ENCODE data around the gene PIM2. TPM values are rescaled to one million over a fixed set of nuclear protein-coding genes. Genes with fewer than 3 reads are reported as not detected.

PIM2 gene
- polyA plus RNA-seq, 1 of the 3 experiments (the other 2 are of a cell fraction), result 12.3 TPM

DNA sequence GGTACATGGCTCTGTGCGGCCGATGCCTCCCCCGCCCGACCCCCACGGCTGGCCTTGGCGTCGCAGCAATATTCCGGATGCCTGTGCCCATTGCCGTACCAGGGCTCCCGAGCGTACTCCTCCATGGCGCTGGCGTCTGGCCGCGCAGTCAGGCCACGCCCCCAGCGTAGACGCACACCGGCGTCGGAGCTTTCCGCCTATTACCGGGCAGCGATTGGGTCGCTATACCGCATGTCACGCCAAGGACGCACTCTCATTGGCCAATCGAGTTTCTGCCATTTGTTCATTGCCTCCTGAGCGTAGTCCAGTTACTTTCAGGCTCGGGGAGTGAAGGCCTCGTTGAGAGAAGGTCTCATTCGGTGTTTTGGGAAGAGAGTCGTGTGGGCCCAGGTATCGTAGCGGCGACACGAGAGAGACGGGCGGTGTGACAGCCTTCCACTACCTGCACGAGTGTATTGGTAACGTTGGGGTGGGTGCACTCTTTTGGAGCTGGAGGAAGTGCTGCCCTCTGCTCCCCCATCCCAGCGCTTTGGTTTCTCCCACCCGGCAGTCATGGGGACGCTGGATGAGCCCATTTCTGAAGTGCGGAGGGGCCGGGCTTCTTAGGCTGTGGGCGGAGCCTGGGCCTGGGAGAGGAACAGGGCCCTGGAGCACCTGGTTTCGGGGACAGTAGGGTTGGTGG is 21.1 kb downstream of the PIM2 start, which contains the start of the genes PQBP1 and TIMM17B:
Gene PQBP1, plus strand, starts transcription at position 306 of the 682 bp plus-strand sequence. CDS start 580 bp downstream, outside the sequence.
Gene TIMM17B, minus strand, starts transcription at position 144 of the 682 bp plus-strand sequence. Its CDS starts 19 bp downstream, at position 125.
- ChIA-PET POLR2A (interaction anchor here (0.7 to 1.3 kb wide), 5 partner anchors 14 to 300 kb away, joined by 3 to 6 read pairs (median 4); partner anchors contain the start of genes GRIPAP1 and PCSK1N), CTCF (interaction anchor here (0.8 to 1.7 kb wide), 4 partner anchors 14 to 220 kb away, joined by 3 to 8 read pairs (median 4); partner anchors contain the start of gene SLC35A2)
- Histone ChIP-seq H3F3A (replicated peaks; ENCODE audit: insufficient read depth) (no peaks in the 10 kb centered on the region), H3K4me2 (peak within 1 kb of the TSS; percentile 85), H4K20me1 (ENCODE audit: insufficient read depth) (peaks cover 4% of the 10 kb centered on the region; the same call in 1 of the 2 replicates), H3K9me2 (no peaks in the 10 kb centered on the region), H3K36me3 (replicated peaks in 1 of 2; ENCODE audit: control insufficient read depth in 1 of 2, insufficient read depth in 2 of 2, low read length in 1 of 2) (peaks cover 0 to 9% of the 10 kb centered on the region in 2 experiments), H3K9ac (peak within 1 kb of the TSS; percentile 83), H3K4me1 (ENCODE audit: control insufficient read depth in 1 of 2, insufficient read depth in 2 of 2, low read depth in 1 of 2, low read length in 1 of 2) (peaks cover 0 to 4% of the 10 kb centered on the region in 2 experiments; a peak in 1 of 4 replicates), H3K4me3 (ENCODE audit: low read depth in 2 of 2, low read length in 1 of 2) (peak within 1 kb of the TSS; percentile 65 to 74), H3K27ac (ENCODE audit: low read depth in 2 of 2, low read length in 1 of 2) (peak within 1 kb of the TSS; percentile 90), H3K9me3 (no peaks in the 10 kb centered on the region), H3K27me3 (ENCODE audit: insufficient read depth) (no peaks in the 10 kb centered on the region), H3K79me2 (ENCODE audit: insufficient read depth) (peaks cover 25% of the 10 kb centered on the region), H2AFZ (ENCODE audit: low read depth) (peak within 1 kb of the TSS; percentile 23; the same call in 1 of the 2 replicates)
- WGBS (ENCODE audit: low lambda C conversion rate), result 37% methylated on average over 37 of the region's 49 CpGs
- peak; percentile 82 for DNase-seq
- TF ChIP-seq, protein P1, sequence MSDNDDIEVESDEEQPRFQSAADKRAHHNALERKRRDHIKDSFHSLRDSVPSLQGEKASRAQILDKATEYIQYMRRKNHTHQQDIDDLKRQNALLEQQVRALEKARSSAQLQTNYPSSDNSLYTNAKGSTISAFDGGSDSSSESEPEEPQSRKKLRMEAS (IDR thresholded peaks at IDR 0.05; ENCODE audit: low read depth), result no peak
- TF ChIP-seq POLR2AphosphoS5 (IDR thresholded peaks at IDR 0.05; ENCODE audit: low read depth, low read length), result peak; percentile 85
- TF ChIP-seq EP300 (IDR thresholded peaks at IDR 0.05; ENCODE audit: borderline replicate concordance in 1 of 2, low read depth in 1 of 2, low read length in 1 of 2), result no peak
- no peak for TF ChIP-seq RXRA (IDR thresholded peaks at IDR 0.05; ENCODE audit: borderline replicate concordance, low read depth)
- TF ChIP-seq, protein P2, sequence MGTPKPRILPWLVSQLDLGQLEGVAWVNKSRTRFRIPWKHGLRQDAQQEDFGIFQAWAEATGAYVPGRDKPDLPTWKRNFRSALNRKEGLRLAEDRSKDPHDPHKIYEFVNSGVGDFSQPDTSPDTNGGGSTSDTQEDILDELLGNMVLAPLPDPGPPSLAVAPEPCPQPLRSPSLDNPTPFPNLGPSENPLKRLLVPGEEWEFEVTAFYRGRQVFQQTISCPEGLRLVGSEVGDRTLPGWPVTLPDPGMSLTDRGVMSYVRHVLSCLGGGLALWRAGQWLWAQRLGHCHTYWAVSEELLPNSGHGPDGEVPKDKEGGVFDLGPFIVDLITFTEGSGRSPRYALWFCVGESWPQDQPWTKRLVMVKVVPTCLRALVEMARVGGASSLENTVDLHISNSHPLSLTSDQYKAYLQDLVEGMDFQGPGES (IDR thresholded peaks at IDR 0.05; ENCODE audit: low read depth, low read length), result no peak
- no peak for TF ChIP-seq RCOR1 (IDR thresholded peaks at IDR 0.05; ENCODE audit: low read length)
- TF ChIP-seq, protein P3, sequence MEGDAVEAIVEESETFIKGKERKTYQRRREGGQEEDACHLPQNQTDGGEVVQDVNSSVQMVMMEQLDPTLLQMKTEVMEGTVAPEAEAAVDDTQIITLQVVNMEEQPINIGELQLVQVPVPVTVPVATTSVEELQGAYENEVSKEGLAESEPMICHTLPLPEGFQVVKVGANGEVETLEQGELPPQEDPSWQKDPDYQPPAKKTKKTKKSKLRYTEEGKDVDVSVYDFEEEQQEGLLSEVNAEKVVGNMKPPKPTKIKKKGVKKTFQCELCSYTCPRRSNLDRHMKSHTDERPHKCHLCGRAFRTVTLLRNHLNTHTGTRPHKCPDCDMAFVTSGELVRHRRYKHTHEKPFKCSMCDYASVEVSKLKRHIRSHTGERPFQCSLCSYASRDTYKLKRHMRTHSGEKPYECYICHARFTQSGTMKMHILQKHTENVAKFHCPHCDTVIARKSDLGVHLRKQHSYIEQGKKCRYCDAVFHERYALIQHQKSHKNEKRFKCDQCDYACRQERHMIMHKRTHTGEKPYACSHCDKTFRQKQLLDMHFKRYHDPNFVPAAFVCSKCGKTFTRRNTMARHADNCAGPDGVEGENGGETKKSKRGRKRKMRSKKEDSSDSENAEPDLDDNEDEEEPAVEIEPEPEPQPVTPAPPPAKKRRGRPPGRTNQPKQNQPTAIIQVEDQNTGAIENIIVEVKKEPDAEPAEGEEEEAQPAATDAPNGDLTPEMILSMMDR (IDR thresholded peaks at IDR 0.05), result no peak
- TF ChIP-seq, protein P4, sequence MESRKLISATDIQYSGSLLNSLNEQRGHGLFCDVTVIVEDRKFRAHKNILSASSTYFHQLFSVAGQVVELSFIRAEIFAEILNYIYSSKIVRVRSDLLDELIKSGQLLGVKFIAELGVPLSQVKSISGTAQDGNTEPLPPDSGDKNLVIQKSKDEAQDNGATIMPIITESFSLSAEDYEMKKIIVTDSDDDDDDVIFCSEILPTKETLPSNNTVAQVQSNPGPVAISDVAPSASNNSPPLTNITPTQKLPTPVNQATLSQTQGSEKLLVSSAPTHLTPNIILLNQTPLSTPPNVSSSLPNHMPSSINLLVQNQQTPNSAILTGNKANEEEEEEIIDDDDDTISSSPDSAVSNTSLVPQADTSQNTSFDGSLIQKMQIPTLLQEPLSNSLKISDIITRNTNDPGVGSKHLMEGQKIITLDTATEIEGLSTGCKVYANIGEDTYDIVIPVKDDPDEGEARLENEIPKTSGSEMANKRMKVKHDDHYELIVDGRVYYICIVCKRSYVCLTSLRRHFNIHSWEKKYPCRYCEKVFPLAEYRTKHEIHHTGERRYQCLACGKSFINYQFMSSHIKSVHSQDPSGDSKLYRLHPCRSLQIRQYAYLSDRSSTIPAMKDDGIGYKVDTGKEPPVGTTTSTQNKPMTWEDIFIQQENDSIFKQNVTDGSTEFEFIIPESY (IDR thresholded peaks at IDR 0.05; ENCODE audit: borderline replicate concordance, low read depth), result no peak
- no peak for TF ChIP-seq TAF1 (IDR thresholded peaks at IDR 0.05; ENCODE audit: borderline replicate concordance, low read depth, low read length)
- TF ChIP-seq FOXJ3 (CRISPR knock-in tag; IDR thresholded peaks at IDR 0.05), result 0 out of 2 replicates have a peak, but pooled peaks have one; percentile 31
- TF ChIP-seq SMC3 (IDR thresholded peaks at IDR 0.05; ENCODE audit: low read depth, low read length), result no peak
- no peak for TF ChIP-seq FOXM1 (IDR thresholded peaks at IDR 0.05; ENCODE audit: low read depth)
- TF ChIP-seq SIN3A (IDR thresholded peaks at IDR 0.05; ENCODE audit: borderline replicate concordance, low read depth, low read length), result no peak
- TF ChIP-seq, protein P5, sequence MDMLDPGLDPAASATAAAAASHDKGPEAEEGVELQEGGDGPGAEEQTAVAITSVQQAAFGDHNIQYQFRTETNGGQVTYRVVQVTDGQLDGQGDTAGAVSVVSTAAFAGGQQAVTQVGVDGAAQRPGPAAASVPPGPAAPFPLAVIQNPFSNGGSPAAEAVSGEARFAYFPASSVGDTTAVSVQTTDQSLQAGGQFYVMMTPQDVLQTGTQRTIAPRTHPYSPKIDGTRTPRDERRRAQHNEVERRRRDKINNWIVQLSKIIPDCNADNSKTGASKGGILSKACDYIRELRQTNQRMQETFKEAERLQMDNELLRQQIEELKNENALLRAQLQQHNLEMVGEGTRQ (IDR thresholded peaks at IDR 0.05; ENCODE audit: borderline replicate concordance, low read depth, low read length), result no peak
- no peak for TF ChIP-seq JUND (IDR thresholded peaks at IDR 0.05)
- no peak for TF ChIP-seq FOSL2 (IDR thresholded peaks at IDR 0.05; ENCODE audit: borderline replicate concordance, low read depth)
- no peak for TF ChIP-seq GATA2 (CRISPR knock-in tag; IDR thresholded peaks at IDR 0.05)
- no peak for TF ChIP-seq NRF1 (IDR thresholded peaks at IDR 0.05; ENCODE audit: low read depth, low read length)
- no peak for TF ChIP-seq CHD2 (IDR thresholded peaks at IDR 0.05; ENCODE audit: low read length, partially characterized antibody)
- TF ChIP-seq EZH2phosphoT487 (IDR thresholded peaks at IDR 0.05; ENCODE audit: borderline replicate concordance, low read depth), result no peak
- no peak for TF ChIP-seq GABPA (IDR thresholded peaks at IDR 0.05; ENCODE audit: low read depth)
- TF ChIP-seq ELF1 (IDR thresholded peaks at IDR 0.05), result no peak
- TF ChIP-seq, protein P6, sequence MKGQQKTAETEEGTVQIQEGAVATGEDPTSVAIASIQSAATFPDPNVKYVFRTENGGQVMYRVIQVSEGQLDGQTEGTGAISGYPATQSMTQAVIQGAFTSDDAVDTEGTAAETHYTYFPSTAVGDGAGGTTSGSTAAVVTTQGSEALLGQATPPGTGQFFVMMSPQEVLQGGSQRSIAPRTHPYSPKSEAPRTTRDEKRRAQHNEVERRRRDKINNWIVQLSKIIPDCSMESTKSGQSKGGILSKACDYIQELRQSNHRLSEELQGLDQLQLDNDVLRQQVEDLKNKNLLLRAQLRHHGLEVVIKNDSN (IDR thresholded peaks at IDR 0.05; ENCODE audit: borderline replicate concordance, low read depth), result no peak
- no peak for TF ChIP-seq TEAD4 (IDR thresholded peaks at IDR 0.05; ENCODE audit: borderline replicate concordance, insufficient read depth)
- TF ChIP-seq YY1 (IDR thresholded peaks at IDR 0.05; ENCODE audit: low read depth), result peak; percentile 34; the same call in 1 of the 2 replicates
- no peak for TF ChIP-seq TCF12 (IDR thresholded peaks at IDR 0.05)
- TF ChIP-seq RAD21 (IDR thresholded peaks at IDR 0.05; ENCODE audit: low read length), result 0 out of 2 replicates have a peak, but pooled peaks have one; percentile 2
